ENCODE data around the gene WDR33. TPM values are rescaled to one million over a fixed set of nuclear protein-coding genes. Genes with fewer than 3 reads are reported as not detected.
"Not testable (repeated sequence)": the region's sequence is repeated elsewhere in the genome, so short reads cannot be mapped to it uniquely, and the experiment has no call there.

The WDR33 gene
- total and polyA plus RNA-seq, 2 donors from 2014 or later = 19.8 to 60.2 TPM

DNA sequence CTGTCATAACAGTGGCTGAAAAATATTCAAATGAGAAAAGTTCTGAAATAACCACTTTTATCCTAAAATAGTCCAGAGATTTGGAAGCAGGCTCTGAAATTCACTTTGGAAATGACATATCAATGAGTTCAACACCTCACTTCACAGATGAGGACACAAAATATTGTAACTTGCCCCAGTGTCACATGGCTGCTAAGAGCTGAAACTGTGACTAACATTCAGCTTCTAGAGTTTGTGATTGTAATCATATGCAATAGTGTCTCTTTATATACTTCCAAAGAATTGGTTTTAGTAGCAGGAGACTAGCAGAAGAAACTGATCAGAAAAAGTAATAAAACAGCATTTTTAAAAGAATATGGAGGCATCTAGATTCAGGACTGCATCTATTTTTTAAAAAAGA is 57.6 kb downstream of the WDR33 start:
- no peaks in the 10 kb centered on the region for H3K4me1 ChIP-seq (ENCODE audit: control insufficient read depth in 2 of 3, insufficient read depth in 2 of 3, low read depth in 1 of 3, low read length in 3 of 3)
- H3K36me3 ChIP-seq (ENCODE audit: control insufficient read depth in 2 of 3, insufficient read depth in 3 of 3, low read length in 3 of 3) = peaks cover 0 to 2% (median 0%) of the 10 kb centered on the region in 3 donors
- H3K27me3 ChIP-seq (ENCODE audit: control insufficient read depth, insufficient read depth, low read length) = no peaks in the 10 kb centered on the region
- H3K9ac ChIP-seq (ENCODE audit: low read length in 3 of 3) = no peak overlapping the region
- H3K27ac ChIP-seq (ENCODE audit: low read depth in 2 of 2, low read length in 2 of 2) = no peak overlapping the region
- intact Hi-C loops (cut with DNase I) = no loop called here
- TF ChIP-seq, protein P1, sequence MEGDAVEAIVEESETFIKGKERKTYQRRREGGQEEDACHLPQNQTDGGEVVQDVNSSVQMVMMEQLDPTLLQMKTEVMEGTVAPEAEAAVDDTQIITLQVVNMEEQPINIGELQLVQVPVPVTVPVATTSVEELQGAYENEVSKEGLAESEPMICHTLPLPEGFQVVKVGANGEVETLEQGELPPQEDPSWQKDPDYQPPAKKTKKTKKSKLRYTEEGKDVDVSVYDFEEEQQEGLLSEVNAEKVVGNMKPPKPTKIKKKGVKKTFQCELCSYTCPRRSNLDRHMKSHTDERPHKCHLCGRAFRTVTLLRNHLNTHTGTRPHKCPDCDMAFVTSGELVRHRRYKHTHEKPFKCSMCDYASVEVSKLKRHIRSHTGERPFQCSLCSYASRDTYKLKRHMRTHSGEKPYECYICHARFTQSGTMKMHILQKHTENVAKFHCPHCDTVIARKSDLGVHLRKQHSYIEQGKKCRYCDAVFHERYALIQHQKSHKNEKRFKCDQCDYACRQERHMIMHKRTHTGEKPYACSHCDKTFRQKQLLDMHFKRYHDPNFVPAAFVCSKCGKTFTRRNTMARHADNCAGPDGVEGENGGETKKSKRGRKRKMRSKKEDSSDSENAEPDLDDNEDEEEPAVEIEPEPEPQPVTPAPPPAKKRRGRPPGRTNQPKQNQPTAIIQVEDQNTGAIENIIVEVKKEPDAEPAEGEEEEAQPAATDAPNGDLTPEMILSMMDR (IDR thresholded peaks at IDR 0.05; ENCODE audit: borderline replicate concordance, extremely low read depth, insufficient read depth) = no peak
- DNase-seq = no peak
- no peak overlapping the region for H3K4me3 ChIP-seq (ENCODE audit: low read length in 3 of 3)
- H3K9me3 ChIP-seq (ENCODE audit: control insufficient read depth in 2 of 3, insufficient read depth in 1 of 3, low read length in 3 of 3) = no peaks in the 10 kb centered on the region
- FAIRE-seq = no peak

DNA sequence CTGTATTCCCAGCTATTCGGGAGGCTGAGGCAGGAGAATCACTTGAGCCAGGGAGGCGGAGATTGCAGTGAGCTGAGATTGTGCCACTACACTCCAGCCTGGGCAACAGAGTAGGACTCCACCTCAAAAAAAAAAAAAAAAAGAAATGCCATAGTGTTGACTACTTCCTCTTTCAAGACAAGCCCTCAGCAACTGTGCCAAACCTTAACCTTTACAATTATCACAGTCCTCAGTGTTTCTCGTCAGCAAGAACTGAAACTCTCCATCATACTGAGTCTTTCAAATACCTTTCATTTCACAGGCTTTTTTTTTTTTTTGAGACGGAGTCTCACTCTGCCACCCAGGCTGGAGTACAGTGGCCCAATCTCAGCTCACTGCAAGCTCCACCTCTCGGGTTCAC is 61.4 kb downstream of the WDR33 start:
- DNase-seq; H3K4me1 ChIP-seq (ENCODE audit: control insufficient read depth in 2 of 3, insufficient read depth in 2 of 3, low read depth in 1 of 3, low read length in 3 of 3); H3K36me3 ChIP-seq (ENCODE audit: control insufficient read depth in 2 of 3, insufficient read depth in 3 of 3, low read length in 3 of 3); intact Hi-C loops (cut with DNase I); H3K27ac ChIP-seq (ENCODE audit: low read depth in 2 of 2, low read length in 2 of 2); H3K4me3 ChIP-seq (ENCODE audit: low read length in 3 of 3); H3K9me3 ChIP-seq (ENCODE audit: control insufficient read depth in 2 of 3, insufficient read depth in 1 of 3, low read length in 3 of 3); FAIRE-seq; H3K27me3 ChIP-seq (ENCODE audit: control insufficient read depth, insufficient read depth, low read length); H3K9ac ChIP-seq (ENCODE audit: low read length in 3 of 3): not testable (repeated sequence)

DNA sequence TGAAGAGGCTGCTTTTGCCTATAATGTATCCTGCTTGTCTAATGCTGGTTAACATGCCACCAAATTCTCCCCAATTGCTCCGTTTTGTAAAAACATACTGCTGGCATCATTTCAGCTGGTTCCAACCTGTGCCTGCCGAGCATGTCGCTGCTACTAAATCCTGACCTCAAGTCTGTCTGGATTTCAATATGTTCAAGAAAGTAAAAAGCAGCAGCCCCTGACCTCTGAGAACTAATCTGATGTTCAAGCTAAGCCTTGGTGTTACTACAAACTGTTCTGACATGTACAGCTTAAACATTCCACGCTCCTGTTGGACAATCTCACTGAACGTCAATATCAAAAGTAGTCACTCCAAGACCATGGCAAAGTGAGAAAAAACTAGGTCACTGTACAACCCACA is 63.4 kb downstream of the WDR33 start:
- H3K4me1 ChIP-seq (ENCODE audit: control insufficient read depth in 2 of 3, insufficient read depth in 2 of 3, low read depth in 1 of 3, low read length in 3 of 3) = no peaks in the 10 kb centered on the region
- no peaks in the 10 kb centered on the region for H3K27me3 ChIP-seq (ENCODE audit: control insufficient read depth, insufficient read depth, low read length)
- peaks cover 0 to 4% (median 2%) of the 10 kb centered on the region in 3 donors for H3K36me3 ChIP-seq (ENCODE audit: control insufficient read depth in 2 of 3, insufficient read depth in 3 of 3, low read length in 3 of 3)
- no peak for FAIRE-seq
- intact Hi-C loops (cut with DNase I) = no loop called here
- DNase-seq = no peak
- H3K27ac ChIP-seq (ENCODE audit: low read depth in 2 of 2, low read length in 2 of 2) = no peak overlapping the region
- no peak overlapping the region for H3K9ac ChIP-seq (ENCODE audit: low read length in 3 of 3)
- H3K4me3 ChIP-seq (ENCODE audit: low read length in 3 of 3) = no peak overlapping the region
- TF ChIP-seq, protein P1 (IDR thresholded peaks at IDR 0.05; ENCODE audit: borderline replicate concordance, extremely low read depth, insufficient read depth) = no peak
- no peaks in the 10 kb centered on the region for H3K9me3 ChIP-seq (ENCODE audit: control insufficient read depth in 2 of 3, insufficient read depth in 1 of 3, low read length in 3 of 3)

DNA sequence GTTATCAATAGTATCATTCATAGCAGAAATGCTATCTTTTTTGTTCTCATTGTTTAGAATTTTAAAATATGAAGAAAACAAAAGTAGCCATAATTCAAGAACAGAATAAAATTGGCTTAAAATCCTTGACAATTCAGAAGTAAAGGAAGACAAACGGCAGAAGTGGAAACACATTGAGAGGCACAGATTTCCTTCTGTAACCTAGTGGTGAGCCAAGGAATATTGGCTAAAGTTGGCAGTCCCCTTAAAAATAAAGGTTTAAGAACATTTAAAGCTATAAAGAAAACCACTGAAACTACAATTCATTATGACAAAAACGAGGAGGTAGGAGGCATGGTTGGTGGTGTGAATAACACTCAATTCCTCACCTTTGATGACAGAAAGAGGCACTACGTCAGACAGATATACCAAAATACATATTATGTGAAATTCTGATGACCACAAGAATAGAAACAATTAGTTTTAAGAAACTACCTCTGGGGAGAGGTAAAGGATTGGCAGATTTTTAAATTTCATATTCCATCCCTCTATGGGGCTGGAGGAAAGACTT is 67.4 kb downstream of the WDR33 start:
- Histone ChIP-seq H3K9me3 (ENCODE audit: control insufficient read depth in 2 of 3, insufficient read depth in 1 of 3, low read length in 3 of 3) (no peaks in the 10 kb centered on the region), H3K36me3 (ENCODE audit: control insufficient read depth in 2 of 3, insufficient read depth in 3 of 3, low read length in 3 of 3) (peaks cover 0 to 4% (median 0%) of the 10 kb centered on the region in 3 donors), H3K4me3 (ENCODE audit: low read length in 3 of 3) (no peak overlapping the region), H3K9ac (ENCODE audit: low read length in 3 of 3) (no peak overlapping the region), H3K27me3 (ENCODE audit: control insufficient read depth, insufficient read depth, low read length) (no peaks in the 10 kb centered on the region), H3K27ac (ENCODE audit: low read depth in 2 of 2, low read length in 2 of 2) (no peak overlapping the region), H3K4me1 (ENCODE audit: control insufficient read depth in 2 of 3, insufficient read depth in 2 of 3, low read depth in 1 of 3, low read length in 3 of 3) (peaks cover 0 to 4% (median 1%) of the 10 kb centered on the region in 3 donors)
- TF ChIP-seq, protein P1 (IDR thresholded peaks at IDR 0.05; ENCODE audit: borderline replicate concordance, extremely low read depth, insufficient read depth) = no peak
- no peak for DNase-seq
- intact Hi-C loops (cut with DNase I) = no loop called here
- no peak for FAIRE-seq
